Suprapubic skin (tissue), 4 donors: Measurements from ENCODE around the gene ZNF846. TPM values are rescaled to one million over a fixed set of nuclear protein-coding genes. Genes with fewer than 3 reads are reported as not detected.

Source experiments
- DNase-seq, 2 donors: peaks; one replicate each; pipeline ENCODE4 v3.0.0-alpha.2; 2019; ENCODE audit warnings: low spot score in 2 of 2
- H3K27ac ChIP-seq: fragments of 200-600 bp; sonication (generic); one replicate; pipeline ENCODE4 v1.5.1; 2019
- H3K27me3 ChIP-seq: fragments of 200-600 bp; sonication (generic); one replicate; pipeline ENCODE4 v1.5.1; 2019
- H3K36me3 ChIP-seq: fragments of 200-600 bp; sonication (generic); one replicate; pipeline ENCODE4 v1.5.1; 2019
- H3K4me1 ChIP-seq: fragments of 200-600 bp; sonication (generic); one replicate; pipeline ENCODE4 v1.5.1; 2019
- H3K4me3 ChIP-seq: fragments of 200-600 bp; sonication (generic); one replicate; pipeline ENCODE4 v1.5.1; 2019; ENCODE audit warnings: mild to moderate bottlenecking
- H3K9me3 ChIP-seq: fragments of 200-600 bp; sonication (generic); one replicate; pipeline ENCODE4 v1.5.1; 2019
- EP300 ChIP-seq: sonication (generic); formaldehyde crosslinking; IDR thresholded peaks from one replicate; pipeline ENCODE4 v1.6.1; 2017; ENCODE audit warnings: antibody characterized with exemption
- POLR2A ChIP-seq, 2 donors: fragments of 450-650 bp; IDR thresholded peaks; one replicate each; pipeline ENCODE4 v1.6.1; 2017; ENCODE audit warnings: antibody characterized with exemption in 2 of 2, mild to moderate bottlenecking in 2 of 2, moderate library complexity in 2 of 2
- POLR2AphosphoS5 ChIP-seq, 3 donors: sonication (generic); formaldehyde crosslinking; IDR thresholded peaks; one replicate each; pipeline ENCODE4 v1.6.1; 2017; ENCODE audit warnings: antibody characterized with exemption in 3 of 3
- WGBS: methylation state at CpG from one replicate; pipeline ENCODE4 v1.1.5; 2018; 5-methylcytosine and 5-hydroxymethylcytosine counted together
- total RNA-seq, 4 donors: library from RNA; depleted of rRNA; stranded (reverse); fragments of >200 nt; gene quantifications; one replicate each; pipeline ENCODE4 v1.1.0, GENCODE V29; 2016
- TF ChIP-seq, protein P1 (sequence below), 2 donors: fragments of 200-600 bp in 1 of 2; fragments of 450-650 bp in 1 of 2; sonication (generic) in 1 of 2; IDR thresholded peaks; one replicate each; pipeline ENCODE4 v1.5.1; 2016 to 2019; ENCODE audit warnings: antibody characterized with exemption in 2 of 2, mild to moderate bottlenecking in 1 of 2, moderate library complexity in 1 of 2

Gene ZNF846
- total RNA-seq, 4 donors from 2014 or later, result 6.8 to 13.5 (median 11.2) TPM

GRCh38 chr19:9711815-9712214, 56.7 kb downstream of the ZNF846 start:
- Histone ChIP-seq H3K27ac (no peak overlapping the region), H3K4me3 (no peak overlapping the region), H3K4me1 (no peaks in the 10 kb centered on the region), H3K36me3 (no peaks in the 10 kb centered on the region), H3K9me3 (peaks cover 5% of the 10 kb centered on the region), H3K27me3 (no peaks in the 10 kb centered on the region)
- TF ChIP-seq POLR2AphosphoS5 (IDR thresholded peaks at IDR 0.05) (no peak), EP300 (no peak), POLR2A (IDR thresholded peaks at IDR 0.05) (no peak)
- TF ChIP-seq, protein P1, sequence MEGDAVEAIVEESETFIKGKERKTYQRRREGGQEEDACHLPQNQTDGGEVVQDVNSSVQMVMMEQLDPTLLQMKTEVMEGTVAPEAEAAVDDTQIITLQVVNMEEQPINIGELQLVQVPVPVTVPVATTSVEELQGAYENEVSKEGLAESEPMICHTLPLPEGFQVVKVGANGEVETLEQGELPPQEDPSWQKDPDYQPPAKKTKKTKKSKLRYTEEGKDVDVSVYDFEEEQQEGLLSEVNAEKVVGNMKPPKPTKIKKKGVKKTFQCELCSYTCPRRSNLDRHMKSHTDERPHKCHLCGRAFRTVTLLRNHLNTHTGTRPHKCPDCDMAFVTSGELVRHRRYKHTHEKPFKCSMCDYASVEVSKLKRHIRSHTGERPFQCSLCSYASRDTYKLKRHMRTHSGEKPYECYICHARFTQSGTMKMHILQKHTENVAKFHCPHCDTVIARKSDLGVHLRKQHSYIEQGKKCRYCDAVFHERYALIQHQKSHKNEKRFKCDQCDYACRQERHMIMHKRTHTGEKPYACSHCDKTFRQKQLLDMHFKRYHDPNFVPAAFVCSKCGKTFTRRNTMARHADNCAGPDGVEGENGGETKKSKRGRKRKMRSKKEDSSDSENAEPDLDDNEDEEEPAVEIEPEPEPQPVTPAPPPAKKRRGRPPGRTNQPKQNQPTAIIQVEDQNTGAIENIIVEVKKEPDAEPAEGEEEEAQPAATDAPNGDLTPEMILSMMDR (IDR thresholded peaks at IDR 0.05), result no peak
- DNase-seq, result no peak
- 97% methylated on average over 3 of the region's 3 CpGs for WGBS

GRCh38 chr19:9709305-9709704, 59.2 kb downstream of the ZNF846 start:
- TF ChIP-seq, protein P1 (IDR thresholded peaks at IDR 0.05), result no peak
- TF ChIP-seq EP300 (no peak), POLR2A (IDR thresholded peaks at IDR 0.05) (no peak), POLR2AphosphoS5 (IDR thresholded peaks at IDR 0.05) (no peak)
- Histone ChIP-seq H3K27ac (no peak overlapping the region), H3K36me3 (no peaks in the 10 kb centered on the region), H3K4me3 (no peak overlapping the region), H3K9me3 (peaks cover 5% of the 10 kb centered on the region), H3K27me3 (no peaks in the 10 kb centered on the region), H3K4me1 (no peaks in the 10 kb centered on the region)
- DNase-seq, result no peak
- 33% methylated on average over 1 of the region's 1 CpG for WGBS

DNA sequence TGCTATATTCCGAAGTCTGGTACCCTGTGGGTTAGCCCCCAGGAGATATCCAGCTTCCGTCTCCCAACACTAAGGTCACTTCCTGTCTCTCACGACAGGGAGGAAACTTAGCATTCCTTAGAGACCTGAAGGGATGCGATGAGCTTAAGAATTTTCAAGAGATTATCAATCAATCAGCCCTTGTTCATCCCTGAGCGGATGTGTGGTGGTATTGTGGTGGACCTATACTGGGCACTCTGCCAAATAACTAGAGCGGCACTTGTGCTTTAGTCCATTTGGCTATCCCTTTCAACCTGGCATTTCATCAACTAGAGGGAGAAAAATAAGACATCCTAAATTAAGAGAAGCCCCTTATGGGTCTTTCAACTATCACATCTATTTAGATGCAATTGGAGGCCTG, 62.7 kb downstream of the ZNF846 start:
- DNase-seq, result no peak
- no peaks in the 10 kb centered on the region for H3K4me1 ChIP-seq
- TF ChIP-seq, protein P1 (IDR thresholded peaks at IDR 0.05), result no peak
- TF ChIP-seq EP300, result no peak
- TF ChIP-seq POLR2AphosphoS5 (IDR thresholded peaks at IDR 0.05), result no peak
- no peak for TF ChIP-seq POLR2A (IDR thresholded peaks at IDR 0.05)
- no peaks in the 10 kb centered on the region for H3K36me3 ChIP-seq
- no peak overlapping the region for H3K4me3 ChIP-seq
- no peaks in the 10 kb centered on the region for H3K27me3 ChIP-seq
- H3K27ac ChIP-seq, result no peak overlapping the region
- peaks cover 2% of the 10 kb centered on the region for H3K9me3 ChIP-seq
- 70% methylated on average over 6 of the region's 6 CpGs for WGBS

DNA sequence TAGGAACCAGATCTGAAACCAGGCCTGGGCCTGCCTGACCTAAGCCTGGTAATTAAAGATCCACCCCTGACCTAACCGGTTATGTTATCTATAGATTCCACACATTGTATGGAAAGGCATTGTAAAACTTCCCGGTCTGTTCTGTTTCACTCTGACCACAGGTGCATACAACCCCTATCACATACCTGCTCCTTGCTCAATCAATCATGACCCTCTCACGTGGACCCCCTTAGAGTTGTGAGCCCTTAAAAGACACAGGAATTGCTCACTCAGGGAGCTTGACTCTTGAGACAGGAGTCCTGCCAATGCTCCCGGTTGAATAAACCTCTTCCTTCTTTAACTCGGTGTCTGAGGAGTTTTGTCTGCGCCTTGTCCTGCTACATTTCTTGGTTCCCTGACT, 66.4 kb downstream of the ZNF846 start:
- Histone ChIP-seq H3K4me3 (no peak overlapping the region), H3K36me3 (no peaks in the 10 kb centered on the region), H3K27me3 (no peaks in the 10 kb centered on the region), H3K4me1 (no peaks in the 10 kb centered on the region), H3K27ac (no peak overlapping the region), H3K9me3 (no peaks in the 10 kb centered on the region)
- WGBS, result 82% methylated on average over 6 of the region's 6 CpGs
- TF ChIP-seq, protein P1 (IDR thresholded peaks at IDR 0.05), result no peak
- TF ChIP-seq EP300, result no peak
- no peak for TF ChIP-seq POLR2AphosphoS5 (IDR thresholded peaks at IDR 0.05)
- TF ChIP-seq POLR2A (IDR thresholded peaks at IDR 0.05), result no peak
- no peak for DNase-seq

Other genes starting within 250 kb of the ZNF846 start
- 10 to 100 TPM in 3 of 4 donors, 1 to 10 TPM in 1; 8.6 to 12.6 (median 10.9) TPM for gene ZNF426, start 230.1 kb downstream of the ZNF846 start, total RNA-seq
- 10 to 100 TPM; 34.4 to 52.6 (median 35.3) TPM for gene ZNF121, start 184.2 kb downstream of the ZNF846 start, total RNA-seq
- gene ZNF561, start 147.5 kb downstream of the ZNF846 start, total RNA-seq, result 10 to 100 TPM; 33.1 to 49.4 (median 42.5) TPM
- 10 to 100 TPM; 13.2 to 23.8 (median 18.4) TPM for gene ZNF562, start 93.6 kb downstream of the ZNF846 start, total RNA-seq
- 10 to 100 TPM; 22.2 to 39.9 (median 29.8) TPM for gene FBXL12, start 50.3 kb upstream of the ZNF846 start, total RNA-seq
- gene UBL5, start 59.2 kb upstream of the ZNF846 start, total RNA-seq, result 100 to 1,000 TPM; 170 to 337 (median 261) TPM
- gene PIN1, start 66.6 kb upstream of the ZNF846 start, total RNA-seq, result 10 to 100 TPM; 60.5 to 75.9 (median 65.8) TPM
- gene OLFM2, start 167.8 kb upstream of the ZNF846 start, total RNA-seq, result 100 to 1,000 TPM in 2 of 4 donors, 10 to 100 TPM in 2; 51.5 to 114 (median 101) TPM
- gene COL5A3, start 241.8 kb upstream of the ZNF846 start, total RNA-seq, result 10 to 100 TPM; 13.4 to 30.6 (median 18.8) TPM
- not detected for gene RDH8, start 244.7 kb upstream of the ZNF846 start, total RNA-seq